ENCODE measurements around the gene NCOA3.

DNA sequence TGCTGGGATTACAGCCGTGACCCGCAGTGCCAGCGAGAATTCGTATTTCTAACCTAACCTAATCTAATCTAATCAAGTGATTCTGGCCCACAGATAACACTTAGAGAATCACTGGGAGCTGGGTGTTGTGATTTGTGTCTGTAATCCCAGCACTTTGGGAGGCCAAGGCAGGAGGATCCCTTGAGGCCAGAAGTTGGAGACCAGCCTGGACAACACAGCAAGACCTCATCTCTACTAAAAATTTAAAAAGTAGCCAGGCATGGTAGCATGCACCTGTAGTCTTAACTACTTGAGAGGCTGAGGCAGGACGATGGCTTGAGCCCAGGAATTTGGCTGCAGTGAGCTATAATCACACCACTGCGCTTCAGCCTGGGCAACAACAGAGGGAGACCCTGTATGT is 21.4 kb upstream of the NCOA3 start:
- TF ChIP-seq TOX (CRISPR knock-in tag; IDR thresholded peaks at IDR 0.05; ENCODE audit: borderline replicate concordance), result no peak
- TF ChIP-seq, protein P1, sequence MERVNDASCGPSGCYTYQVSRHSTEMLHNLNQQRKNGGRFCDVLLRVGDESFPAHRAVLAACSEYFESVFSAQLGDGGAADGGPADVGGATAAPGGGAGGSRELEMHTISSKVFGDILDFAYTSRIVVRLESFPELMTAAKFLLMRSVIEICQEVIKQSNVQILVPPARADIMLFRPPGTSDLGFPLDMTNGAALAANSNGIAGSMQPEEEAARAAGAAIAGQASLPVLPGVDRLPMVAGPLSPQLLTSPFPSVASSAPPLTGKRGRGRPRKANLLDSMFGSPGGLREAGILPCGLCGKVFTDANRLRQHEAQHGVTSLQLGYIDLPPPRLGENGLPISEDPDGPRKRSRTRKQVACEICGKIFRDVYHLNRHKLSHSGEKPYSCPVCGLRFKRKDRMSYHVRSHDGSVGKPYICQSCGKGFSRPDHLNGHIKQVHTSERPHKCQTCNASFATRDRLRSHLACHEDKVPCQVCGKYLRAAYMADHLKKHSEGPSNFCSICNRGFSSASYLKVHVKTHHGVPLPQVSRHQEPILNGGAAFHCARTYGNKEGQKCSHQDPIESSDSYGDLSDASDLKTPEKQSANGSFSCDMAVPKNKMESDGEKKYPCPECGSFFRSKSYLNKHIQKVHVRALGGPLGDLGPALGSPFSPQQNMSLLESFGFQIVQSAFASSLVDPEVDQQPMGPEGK (CRISPR knock-in tag; IDR thresholded peaks at IDR 0.05; ENCODE audit: borderline replicate concordance), result no peak
- no peak for TF ChIP-seq ZC3H10 (CRISPR knock-in tag; IDR thresholded peaks at IDR 0.05)
